Fibroblast of lung (primary cell): ENCODE results near the gene LTB. TPM values are rescaled to one million over a fixed set of nuclear protein-coding genes. Genes with fewer than 3 reads are reported as not detected.

ENCODE experiments used
- DNase-seq, 2 donors: peaks; one replicate each; pipeline versions ENCODE4 v3.0.0 to v3.0.0-alpha.2; 2010; ENCODE audit warnings: low read depth in 2 of 2
- H2AFZ ChIP-seq: 2 replicates; pipeline ENCODE4 v1.5.1; 2012; ENCODE audit warnings: low read length, control low read depth, inconsistent platforms
- H3K27ac ChIP-seq: 2 replicates; pipeline ENCODE4 v1.5.1; 2011; ENCODE audit warnings: low read length, control low read depth; ENCODE audit not compliant: insufficient read depth
- H3K27me3 ChIP-seq: 2 replicates; pipeline ENCODE4 v1.5.1; 2011; ENCODE audit warnings: mild to moderate bottlenecking, low read length; ENCODE audit not compliant: control insufficient read depth, insufficient read depth
- H3K36me3 ChIP-seq: 2 replicates; pipeline ENCODE4 v1.5.1; 2011; ENCODE audit warnings: low read length; ENCODE audit not compliant: control insufficient read depth, insufficient read depth
- H3K4me1 ChIP-seq: 2 replicates; pipeline ENCODE4 v1.5.1; 2011; ENCODE audit warnings: low read length; ENCODE audit not compliant: control insufficient read depth, insufficient read depth; ENCODE audit errors: extremely low read depth
- H3K4me2 ChIP-seq: 2 replicates; pipeline ENCODE4 v1.5.1; 2011; ENCODE audit warnings: low read length, control low read depth; ENCODE audit not compliant: insufficient read depth; ENCODE audit errors: extremely low read depth
- H3K4me3 ChIP-seq, 4 experiments: fragments of 200-600 bp in 1 of 4; sonication (generic) in 1 of 4; replicated peaks in 1 of 4; 2 replicates each; pipeline ENCODE4 v1.5.1; 2011 to 2016; ENCODE audit warnings: low read length in 4 of 4, low read depth in 3 of 4, mild to moderate bottlenecking in 3 of 4, control low read depth in 2 of 4, inconsistent platforms in 1 of 4, mixed read lengths in 1 of 4; ENCODE audit not compliant: insufficient read depth in 1 of 4; ENCODE audit errors: control extremely low read depth in 1 of 4
- H3K79me2 ChIP-seq: 2 replicates; pipeline ENCODE4 v1.5.1; 2012; ENCODE audit warnings: mild to moderate bottlenecking, low read length, inconsistent platforms; ENCODE audit not compliant: control insufficient read depth, insufficient read depth
- H3K9ac ChIP-seq: 2 replicates; pipeline ENCODE4 v1.5.1; 2011; ENCODE audit warnings: mild to moderate bottlenecking, low read length, control low read depth; ENCODE audit not compliant: insufficient read depth
- H3K9me3 ChIP-seq: 2 replicates; pipeline ENCODE4 v1.5.1; 2012; ENCODE audit warnings: low read depth, low read length; ENCODE audit not compliant: control insufficient read depth, insufficient read depth
- H4K20me1 ChIP-seq: 2 replicates; pipeline ENCODE4 v1.5.1; 2011; ENCODE audit warnings: low read length; ENCODE audit not compliant: control insufficient read depth, insufficient read depth; ENCODE audit errors: extremely low read depth
- EZH2 ChIP-seq: IDR thresholded peaks from 2 replicates; pipeline ENCODE4 v1.5.1; 2012; ENCODE audit warnings: low read length, control low read depth, mild to moderate bottlenecking; ENCODE audit errors: missing control alignments
- polyA plus RNA-seq, 2 donors: library from polyadenylated mRNA; depleted of rRNA in 1 of 2; stranded (reverse) in 1 of 2; unstranded in 1 of 2; fragments of >200 nt; gene quantifications; 2 replicates each; pipeline ENCODE4 v1.2.1, GENCODE V29; 2011 to 2012; ENCODE audit warnings: missing spikeins in 1 of 2
- total RNA-seq: library from RNA; depleted of rRNA; stranded (reverse); fragments of >200 nt; gene quantifications from 2 replicates; pipeline ENCODE4 v1.2.1, GENCODE V29; 2014
- TF ChIP-seq, protein P1 (sequence below), 2 donors: IDR thresholded peaks in 1 of 2; conservative IDR thresholded peaks in 1 of 2; 1 replicate in 1 of 2; 2 replicates in 1 of 2; pipeline ENCODE4 v1.5.1; 2011 to 2012; ENCODE audit warnings: low read length in 2 of 2, control low read depth in 1 of 2, inconsistent platforms in 1 of 2, low read depth in 1 of 2, mild to moderate bottlenecking in 1 of 2

LTB gene
- total and polyA plus RNA-seq, 2 donors (not counting 1 experiment from before 2014, with no cell fraction given): not detected

DNA sequence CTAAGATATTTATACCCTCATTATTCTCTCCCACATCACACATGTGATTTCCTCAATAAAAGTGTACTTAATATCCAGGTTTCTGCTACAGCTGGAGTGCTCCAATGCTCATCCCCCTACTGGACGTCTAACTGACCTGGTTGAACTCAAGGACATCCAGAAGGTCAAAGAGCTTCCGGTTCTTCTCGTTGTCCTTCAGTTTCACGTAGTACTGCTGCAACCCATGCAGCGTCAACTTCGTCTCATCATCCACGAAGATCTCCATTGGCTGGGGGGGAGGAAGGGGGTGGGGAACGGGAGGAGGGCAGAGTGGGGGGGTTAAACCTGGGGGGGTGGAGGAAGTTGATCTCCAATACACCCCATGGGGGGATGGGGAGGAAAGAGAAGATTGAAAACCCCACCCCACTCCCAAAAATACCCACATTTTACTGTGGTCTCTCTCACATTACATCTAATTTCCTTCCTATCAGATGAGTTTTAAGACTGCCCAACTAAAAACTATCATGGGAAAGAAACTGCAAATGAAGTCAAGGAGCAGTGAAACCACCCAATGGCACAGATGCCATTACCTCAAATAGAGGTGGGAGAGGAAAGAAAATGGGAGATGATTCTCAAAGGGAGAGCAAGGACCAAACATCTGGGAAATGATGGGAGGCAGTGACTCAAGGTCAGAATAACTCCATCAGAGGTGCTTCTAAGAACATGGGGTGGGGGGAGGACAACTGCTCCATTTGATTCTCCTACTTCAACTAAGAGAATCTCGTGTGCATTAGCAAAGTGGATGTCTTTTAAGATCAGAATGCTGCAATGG lies 49.4 kb downstream of the LTB start:
- H3K9ac ChIP-seq: no peak overlapping the region
- no peaks in the 10 kb centered on the region for H4K20me1 ChIP-seq
- DNase-seq: no peak
- no peak overlapping the region for H3K27ac ChIP-seq
- H3K36me3 ChIP-seq: peaks cover 38% of the 10 kb centered on the region
- no peaks in the 10 kb centered on the region for H3K9me3 ChIP-seq
- TF ChIP-seq, protein P1, sequence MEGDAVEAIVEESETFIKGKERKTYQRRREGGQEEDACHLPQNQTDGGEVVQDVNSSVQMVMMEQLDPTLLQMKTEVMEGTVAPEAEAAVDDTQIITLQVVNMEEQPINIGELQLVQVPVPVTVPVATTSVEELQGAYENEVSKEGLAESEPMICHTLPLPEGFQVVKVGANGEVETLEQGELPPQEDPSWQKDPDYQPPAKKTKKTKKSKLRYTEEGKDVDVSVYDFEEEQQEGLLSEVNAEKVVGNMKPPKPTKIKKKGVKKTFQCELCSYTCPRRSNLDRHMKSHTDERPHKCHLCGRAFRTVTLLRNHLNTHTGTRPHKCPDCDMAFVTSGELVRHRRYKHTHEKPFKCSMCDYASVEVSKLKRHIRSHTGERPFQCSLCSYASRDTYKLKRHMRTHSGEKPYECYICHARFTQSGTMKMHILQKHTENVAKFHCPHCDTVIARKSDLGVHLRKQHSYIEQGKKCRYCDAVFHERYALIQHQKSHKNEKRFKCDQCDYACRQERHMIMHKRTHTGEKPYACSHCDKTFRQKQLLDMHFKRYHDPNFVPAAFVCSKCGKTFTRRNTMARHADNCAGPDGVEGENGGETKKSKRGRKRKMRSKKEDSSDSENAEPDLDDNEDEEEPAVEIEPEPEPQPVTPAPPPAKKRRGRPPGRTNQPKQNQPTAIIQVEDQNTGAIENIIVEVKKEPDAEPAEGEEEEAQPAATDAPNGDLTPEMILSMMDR (conservative IDR thresholded peaks at IDR 0.05 in 1 of 2, IDR thresholded peaks at IDR 0.05 in 1 of 2; ENCODE audit: low read depth in 1 of 2, low read length in 2 of 2): no peak
- TF ChIP-seq EZH2: no peak
- no peak overlapping the region for H3K4me3 ChIP-seq
- H3K4me2 ChIP-seq: no peak overlapping the region
- H3K27me3 ChIP-seq: no peaks in the 10 kb centered on the region
- no peaks in the 10 kb centered on the region for H3K4me1 ChIP-seq
- peaks cover 29% of the 10 kb centered on the region for H3K79me2 ChIP-seq
- H2AFZ ChIP-seq: no peak overlapping the region

DNA sequence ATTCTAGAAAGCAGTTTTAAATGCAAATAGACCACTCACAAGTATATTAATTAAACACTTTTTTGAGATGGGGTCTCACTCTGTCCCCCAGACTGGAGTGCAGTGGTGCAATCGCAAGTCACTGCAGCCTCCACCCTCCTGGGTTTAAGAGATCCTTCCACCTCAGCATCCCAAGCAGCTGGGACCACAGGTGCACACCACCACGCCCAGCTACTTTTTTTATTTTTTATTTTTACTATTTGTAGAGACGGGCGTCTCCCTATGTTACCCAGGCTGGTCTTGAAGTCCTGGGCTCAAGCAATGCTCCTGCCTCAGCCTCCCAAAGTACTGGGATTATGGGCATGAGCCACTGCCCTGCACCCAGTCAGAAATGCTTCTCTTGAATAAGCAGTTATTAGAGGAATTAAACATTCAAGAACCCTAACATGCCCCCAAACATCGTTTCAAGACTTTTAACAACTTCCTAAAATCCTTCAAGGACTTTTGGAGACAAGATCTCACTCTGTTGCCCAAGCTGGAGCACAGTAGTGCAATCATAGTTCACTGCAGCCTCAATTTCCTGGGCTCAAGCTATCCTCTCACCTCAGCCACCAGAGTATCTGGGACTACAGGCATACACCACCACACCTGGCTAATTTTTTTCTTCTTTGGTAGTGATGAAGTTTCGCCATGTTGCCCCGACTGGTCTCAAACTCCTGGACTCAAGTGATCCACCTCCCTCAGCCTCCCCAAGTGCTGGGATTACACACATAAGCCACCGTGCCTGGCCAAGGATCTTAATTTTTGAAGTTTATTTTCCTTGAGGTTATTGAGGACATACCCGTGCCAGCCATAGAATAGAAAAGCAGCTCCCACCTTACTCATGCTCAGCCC lies 50.2 kb downstream of the LTB start:
- Histone ChIP-seq H3K4me2 (no peak overlapping the region), H3K9ac (no peak overlapping the region), H3K36me3 (peaks cover 36% of the 10 kb centered on the region), H3K9me3 (no peaks in the 10 kb centered on the region), H4K20me1 (no peaks in the 10 kb centered on the region), H3K4me1 (peaks cover under 1% of the 10 kb centered on the region), H3K27me3 (no peaks in the 10 kb centered on the region), H3K4me3 (no peak overlapping the region), H2AFZ (no peak overlapping the region), H3K27ac (no peak overlapping the region), H3K79me2 (peaks cover 22% of the 10 kb centered on the region)
- no peak for DNase-seq
- TF ChIP-seq EZH2: no peak
- TF ChIP-seq, protein P1 (conservative IDR thresholded peaks at IDR 0.05 in 1 of 2, IDR thresholded peaks at IDR 0.05 in 1 of 2; ENCODE audit: low read depth in 1 of 2, low read length in 2 of 2): no peak

DNA sequence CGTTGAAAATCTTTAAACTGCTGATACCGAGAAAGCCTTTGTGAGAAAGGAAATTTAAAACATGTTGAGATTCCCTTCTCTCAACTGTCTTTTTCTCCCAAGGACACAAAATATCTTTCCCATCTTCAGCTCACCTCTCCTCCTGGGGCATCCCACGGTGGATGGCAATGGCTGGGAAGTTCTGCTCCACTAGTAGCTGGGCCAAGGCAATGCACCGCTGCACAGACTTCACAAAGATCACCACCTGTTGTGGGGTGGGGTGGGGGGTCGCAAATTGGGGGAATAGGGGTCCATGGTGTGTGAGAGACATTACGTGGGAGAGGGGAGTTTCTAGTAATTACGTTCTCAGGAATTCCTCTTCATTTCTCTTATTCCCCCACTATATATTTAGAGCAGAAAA lies 51.1 kb downstream of the LTB start:
- no peak for DNase-seq
- no peak overlapping the region for H3K4me3 ChIP-seq
- no peak overlapping the region for H3K9ac ChIP-seq
- peaks cover 35% of the 10 kb centered on the region for H3K36me3 ChIP-seq
- H3K4me2 ChIP-seq: no peak overlapping the region
- H4K20me1 ChIP-seq: no peaks in the 10 kb centered on the region
- no peaks in the 10 kb centered on the region for H3K9me3 ChIP-seq
- peaks cover 3% of the 10 kb centered on the region for H3K4me1 ChIP-seq
- H3K79me2 ChIP-seq: peaks cover 15% of the 10 kb centered on the region
- no peaks in the 10 kb centered on the region for H3K27me3 ChIP-seq
- no peak overlapping the region for H2AFZ ChIP-seq
- H3K27ac ChIP-seq: no peak overlapping the region
- TF ChIP-seq, protein P1 (conservative IDR thresholded peaks at IDR 0.05 in 1 of 2, IDR thresholded peaks at IDR 0.05 in 1 of 2; ENCODE audit: low read depth in 1 of 2, low read length in 2 of 2): no peak
- TF ChIP-seq EZH2: no peak
